ENCODE results near the gene KLHL18.

GRCh38 chr3:47377186-47377585, 94.4 kb downstream of the KLHL18 start:
- TF ChIP-seq, protein P1, sequence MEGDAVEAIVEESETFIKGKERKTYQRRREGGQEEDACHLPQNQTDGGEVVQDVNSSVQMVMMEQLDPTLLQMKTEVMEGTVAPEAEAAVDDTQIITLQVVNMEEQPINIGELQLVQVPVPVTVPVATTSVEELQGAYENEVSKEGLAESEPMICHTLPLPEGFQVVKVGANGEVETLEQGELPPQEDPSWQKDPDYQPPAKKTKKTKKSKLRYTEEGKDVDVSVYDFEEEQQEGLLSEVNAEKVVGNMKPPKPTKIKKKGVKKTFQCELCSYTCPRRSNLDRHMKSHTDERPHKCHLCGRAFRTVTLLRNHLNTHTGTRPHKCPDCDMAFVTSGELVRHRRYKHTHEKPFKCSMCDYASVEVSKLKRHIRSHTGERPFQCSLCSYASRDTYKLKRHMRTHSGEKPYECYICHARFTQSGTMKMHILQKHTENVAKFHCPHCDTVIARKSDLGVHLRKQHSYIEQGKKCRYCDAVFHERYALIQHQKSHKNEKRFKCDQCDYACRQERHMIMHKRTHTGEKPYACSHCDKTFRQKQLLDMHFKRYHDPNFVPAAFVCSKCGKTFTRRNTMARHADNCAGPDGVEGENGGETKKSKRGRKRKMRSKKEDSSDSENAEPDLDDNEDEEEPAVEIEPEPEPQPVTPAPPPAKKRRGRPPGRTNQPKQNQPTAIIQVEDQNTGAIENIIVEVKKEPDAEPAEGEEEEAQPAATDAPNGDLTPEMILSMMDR (IDR thresholded peaks at IDR 0.05) = no peak
- no peak for TF ChIP-seq POLR2A (IDR thresholded peaks at IDR 0.05)

Measured in vagina (tissue), 2 donors.